Epidermal melanocyte (primary cell): ENCODE data around the gene TMEM259.
"Not testable (repeated sequence)": the region's sequence is repeated elsewhere in the genome, so short reads cannot be mapped to it uniquely, and the experiment has no call there.

Experiments
- DNase-seq: peaks from one replicate; pipeline ENCODE4 v3.0.0; 2011; ENCODE audit warnings: low spot score; ENCODE audit not compliant: insufficient read length

Gene TMEM259

GRCh38 chr19:1040476-1041271 is 19.8 kb upstream of the TMEM259 start:
- DNase-seq, result peak; percentile 100

GRCh38 chr19:1039646-1040475 is 18.9 kb upstream of the TMEM259 start, which contains the start of gene ABCA7:
TSS of gene ABCA7 (plus strand) at chr19:1040107. CDS start at chr19:1041362, 1,255 bp downstream.
- peak; percentile 90 for DNase-seq

- no peak for DNase-seq
Measured at GRCh38 chr19:1038978-1039645, 18.2 kb upstream of the TMEM259 start.

GRCh38 chr19:1037621-1038064 is 16.7 kb upstream of the TMEM259 start:
- no peak for DNase-seq

- no peak for DNase-seq
Measured at GRCh38 chr19:1035998-1036621, 15.2 kb upstream of the TMEM259 start.

- peak; percentile 3 for DNase-seq
Measured at GRCh38 chr19:1032264-1032867, 11.4 kb upstream of the TMEM259 start.

- DNase-seq, result peak; percentile 98
Measured at GRCh38 chr19:1028062-1028926, 7.4 kb upstream of the TMEM259 start.

- DNase-seq, result no peak
Measured at GRCh38 chr19:1027650-1028061, 6.7 kb upstream of the TMEM259 start.

- peak; percentile 24 for DNase-seq
Measured at GRCh38 chr19:1026783-1027649, 6.1 kb upstream of the TMEM259 start.

GRCh38 chr19:1025960-1026782 is 5.2 kb upstream of the TMEM259 start, which contains the start of gene CNN2:
TSS of gene CNN2 (plus strand) at chr19:1026608. CDS start at chr19:1026662, 54 bp downstream.
- DNase-seq, result peak; percentile 89

- DNase-seq, result not testable (repeated sequence)
Measured at GRCh38 chr19:1025080-1025479, 4.2 kb upstream of the TMEM259 start.

- not testable (repeated sequence) for DNase-seq
Measured at GRCh38 chr19:1023883-1024188, 2.9 kb upstream of the TMEM259 start.

GRCh38 chr19:1019980-1020867 is 699 bp downstream of the TMEM259 start:
- no peak for DNase-seq

- no peak for DNase-seq
Measured at GRCh38 chr19:1019616-1019961, 1.3 kb downstream of the TMEM259 start.

- no peak for DNase-seq
Measured at GRCh38 chr19:1018932-1019615, 1.8 kb downstream of the TMEM259 start.

GRCh38 chr19:1018393-1018792 is 2.5 kb downstream of the TMEM259 start:
- DNase-seq, result no peak

- no peak for DNase-seq
Measured at GRCh38 chr19:1017906-1018305, 3.0 kb downstream of the TMEM259 start.
